CD4-positive, alpha-beta T cell (primary cell): ENCODE measurements around the gene TMEM179. TPM values are rescaled to one million over a fixed set of nuclear protein-coding genes. Genes with fewer than 3 reads are reported as not detected.

Experiments
- ATAC-seq: fragments of 200-7000 bp; cut with Tn5 transposase; one replicate; pipeline ENCODE4 v1.10.0; 2022; ENCODE audit warnings: mild to moderate bottlenecking; ENCODE audit not compliant: poor library complexity
- CTCF ChIA-PET: fragments of 350-600 bp; sonication (Branson Sonifier 250); formaldehyde crosslinking; loops from one replicate; lab custom pipeline; 2021; ENCODE audit warnings: antibody characterized with exemption, inconsistent platforms; lab: Charles Lee
- POLR2A ChIA-PET: fragments of 350-600 bp; sonication (Branson Sonifier 250); formaldehyde crosslinking; loops from one replicate; lab custom pipeline; 2021; ENCODE audit warnings: antibody characterized with exemption, inconsistent platforms; lab: Charles Lee
- DNase-seq, 14 experiments: peaks; one replicate each; pipeline ENCODE4 v3.0.0-alpha.2; 2013 to 2020; ENCODE audit warnings: mixed read lengths in 2 of 14
- H3K27ac ChIP-seq, 2 donors: one replicate each; pipeline versions ENCODE4 v1.5.1 to v1.7.0; 2013; ENCODE audit warnings: low read length in 2 of 2, low read depth in 1 of 2, mild to moderate bottlenecking in 1 of 2
- H3K27me3 ChIP-seq, 2 experiments: 1 replicate in 1 of 2; 2 replicates in 1 of 2; pipeline versions ENCODE4 v1.6.1 to v1.7.0; 2013; ENCODE audit warnings: low read length in 2 of 2, control low read depth in 1 of 2, mild to moderate bottlenecking in 1 of 2, moderate library complexity in 1 of 2; ENCODE audit not compliant: insufficient read depth in 2 of 2, control insufficient read depth in 1 of 2
- H3K36me3 ChIP-seq: one replicate; pipeline ENCODE4 v1.6.1; 2013; ENCODE audit warnings: low read length, control low read depth; ENCODE audit not compliant: insufficient read depth
- H3K4me1 ChIP-seq: one replicate; pipeline ENCODE4 v1.6.1; 2013; ENCODE audit warnings: low read length, control low read depth; ENCODE audit not compliant: insufficient read depth
- H3K4me3 ChIP-seq: one replicate; pipeline ENCODE4 v1.5.1; 2013; ENCODE audit warnings: mild to moderate bottlenecking, low read length, moderate library complexity
- H3K9me3 ChIP-seq, 2 experiments: 1 replicate in 1 of 2; 2 replicates in 1 of 2; pipeline versions ENCODE4 v1.6.1 to v1.7.0; 2013; ENCODE audit warnings: low read length in 2 of 2, mild to moderate bottlenecking in 2 of 2, control low read depth in 1 of 2, moderate library complexity in 1 of 2; ENCODE audit not compliant: control insufficient read depth in 1 of 2, insufficient read depth in 1 of 2
- H3K27ac Mint-ChIP-seq: one replicate; pipeline ENCODE4 v1.8.0; 2020; ENCODE audit warnings: mixed read lengths
- H3K27me3 Mint-ChIP-seq: one replicate; pipeline ENCODE4 v1.8.0; 2021; ENCODE audit warnings: mixed read lengths
- H3K36me3 Mint-ChIP-seq: one replicate; pipeline ENCODE4 v1.8.0; 2021; ENCODE audit warnings: low read depth, mixed read lengths
- H3K4me1 Mint-ChIP-seq: one replicate; pipeline ENCODE4 v1.8.0; 2021; ENCODE audit warnings: low read depth, mixed read lengths
- H3K4me3 Mint-ChIP-seq: one replicate; pipeline ENCODE4 v1.8.0; 2020; ENCODE audit warnings: mild to moderate bottlenecking, mixed read lengths
- H3K9me3 Mint-ChIP-seq: one replicate; pipeline ENCODE4 v1.8.0; 2020; ENCODE audit warnings: mixed read lengths
- intact Hi-C, 2 experiments: fragments of 100-400 bp; cut with DNase I in 1 of 2; cut with micrococcal nuclease in 1 of 2; formaldehyde crosslinking; loops; one replicate each; pipeline versions ENCODE4 v1.15.1 to v1.9.0; 2023 to 2025; cut with DNase I, micrococcal nuclease
- total RNA-seq, 174 experiments: library from RNA in 2 of 174; stranded (reverse) in 2 of 174; gene quantifications; one replicate each; pipeline ENCODE4 v1.2.3 and lab custom pipeline; 2021 to 2026
- TF ChIP-seq, protein P1 (sequence below): fragments of 200-600 bp; IDR thresholded peaks from one replicate; pipeline ENCODE4 v1.8.0; 2022; ENCODE audit warnings: antibody characterized with exemption, mild to moderate bottlenecking

Gene TMEM179
- total RNA-seq, 2 experiments from 2014 or later = not detected

DNA sequence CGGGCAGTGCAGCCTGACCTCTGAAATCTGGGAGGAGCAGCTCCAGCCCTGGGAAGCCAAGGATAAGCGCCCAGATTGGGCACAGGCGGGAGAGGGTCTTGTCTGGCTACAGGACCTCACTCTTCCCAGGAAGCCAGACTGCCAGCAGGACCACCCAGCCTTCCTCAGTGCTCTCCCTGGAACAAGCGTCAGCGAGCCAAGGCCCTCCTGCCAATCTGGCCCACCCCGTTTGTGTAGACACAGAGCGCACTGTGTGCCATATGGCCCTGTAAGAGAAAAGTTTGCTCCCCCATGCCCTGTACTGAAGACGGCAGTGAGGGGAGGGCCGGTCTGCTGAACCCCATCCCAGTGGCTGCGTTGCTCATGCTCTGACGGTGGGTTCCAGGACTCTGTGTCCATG, 26.3 kb downstream of the TMEM179 start:
- ChIA-PET CTCF (no interaction called here), POLR2A (no interaction called here)
- Mint-ChIP-seq H3K36me3 (no peaks in the 10 kb centered on the region), H3K9me3 (no peaks in the 10 kb centered on the region), H3K27me3 (peaks cover 4% of the 10 kb centered on the region), H3K4me3 (no peak overlapping the region), H3K27ac (no peak overlapping the region), H3K4me1 (no peaks in the 10 kb centered on the region)
- H3K4me1 ChIP-seq = no peaks in the 10 kb centered on the region
- H3K36me3 ChIP-seq = no peaks in the 10 kb centered on the region
- DNase-seq (no peak), ATAC-seq (no peak)
- peaks cover 5% of the 10 kb centered on the region in 2 experiments for H3K27me3 ChIP-seq
- TF ChIP-seq, protein P1, sequence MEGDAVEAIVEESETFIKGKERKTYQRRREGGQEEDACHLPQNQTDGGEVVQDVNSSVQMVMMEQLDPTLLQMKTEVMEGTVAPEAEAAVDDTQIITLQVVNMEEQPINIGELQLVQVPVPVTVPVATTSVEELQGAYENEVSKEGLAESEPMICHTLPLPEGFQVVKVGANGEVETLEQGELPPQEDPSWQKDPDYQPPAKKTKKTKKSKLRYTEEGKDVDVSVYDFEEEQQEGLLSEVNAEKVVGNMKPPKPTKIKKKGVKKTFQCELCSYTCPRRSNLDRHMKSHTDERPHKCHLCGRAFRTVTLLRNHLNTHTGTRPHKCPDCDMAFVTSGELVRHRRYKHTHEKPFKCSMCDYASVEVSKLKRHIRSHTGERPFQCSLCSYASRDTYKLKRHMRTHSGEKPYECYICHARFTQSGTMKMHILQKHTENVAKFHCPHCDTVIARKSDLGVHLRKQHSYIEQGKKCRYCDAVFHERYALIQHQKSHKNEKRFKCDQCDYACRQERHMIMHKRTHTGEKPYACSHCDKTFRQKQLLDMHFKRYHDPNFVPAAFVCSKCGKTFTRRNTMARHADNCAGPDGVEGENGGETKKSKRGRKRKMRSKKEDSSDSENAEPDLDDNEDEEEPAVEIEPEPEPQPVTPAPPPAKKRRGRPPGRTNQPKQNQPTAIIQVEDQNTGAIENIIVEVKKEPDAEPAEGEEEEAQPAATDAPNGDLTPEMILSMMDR = no peak
- H3K4me3 ChIP-seq = no peak overlapping the region
- H3K27ac ChIP-seq = no peak overlapping the region
- peaks cover 0 to 7% of the 10 kb centered on the region in 2 experiments for H3K9me3 ChIP-seq
- intact Hi-C loops = no loop called here

DNA sequence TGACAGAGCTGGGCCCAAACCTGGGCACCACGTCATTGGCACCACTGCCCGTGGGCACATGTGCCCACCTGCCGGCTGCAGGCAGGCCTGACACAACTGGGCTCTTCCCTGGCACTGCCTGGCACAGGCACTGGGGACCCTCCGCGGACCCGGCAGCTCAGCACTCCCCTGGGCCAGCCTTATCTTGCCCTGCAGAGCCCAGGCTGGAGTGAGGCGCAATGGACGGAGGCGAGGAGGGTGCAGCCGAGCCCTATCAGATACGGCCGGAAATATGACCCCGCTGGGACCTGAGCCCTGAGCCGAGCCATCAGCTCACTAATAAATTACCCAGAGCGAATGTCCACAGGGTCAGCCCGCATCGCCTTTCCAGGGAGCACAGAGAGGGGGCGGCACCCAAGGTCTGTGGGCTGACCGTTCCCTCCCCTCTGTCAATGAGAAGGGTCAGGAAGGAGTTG, 26.7 kb downstream of the TMEM179 start:
- peaks cover 5% of the 10 kb centered on the region in 2 experiments for H3K27me3 ChIP-seq
- Mint-ChIP-seq H3K4me3 (no peak overlapping the region), H3K9me3 (no peaks in the 10 kb centered on the region), H3K4me1 (no peaks in the 10 kb centered on the region), H3K27me3 (peaks cover 4% of the 10 kb centered on the region), H3K27ac (no peak overlapping the region), H3K36me3 (no peaks in the 10 kb centered on the region)
- TF ChIP-seq, protein P1 = no peak
- intact Hi-C loops = no loop called here
- no peak overlapping the region for H3K4me3 ChIP-seq
- H3K4me1 ChIP-seq = no peaks in the 10 kb centered on the region
- H3K27ac ChIP-seq = no peak overlapping the region
- POLR2A ChIA-PET = no interaction called here
- H3K36me3 ChIP-seq = no peaks in the 10 kb centered on the region
- CTCF ChIA-PET = no interaction called here
- ATAC-seq = no peak
- peaks cover 0 to 7% of the 10 kb centered on the region in 2 experiments for H3K9me3 ChIP-seq
- DNase-seq = no peak

DNA sequence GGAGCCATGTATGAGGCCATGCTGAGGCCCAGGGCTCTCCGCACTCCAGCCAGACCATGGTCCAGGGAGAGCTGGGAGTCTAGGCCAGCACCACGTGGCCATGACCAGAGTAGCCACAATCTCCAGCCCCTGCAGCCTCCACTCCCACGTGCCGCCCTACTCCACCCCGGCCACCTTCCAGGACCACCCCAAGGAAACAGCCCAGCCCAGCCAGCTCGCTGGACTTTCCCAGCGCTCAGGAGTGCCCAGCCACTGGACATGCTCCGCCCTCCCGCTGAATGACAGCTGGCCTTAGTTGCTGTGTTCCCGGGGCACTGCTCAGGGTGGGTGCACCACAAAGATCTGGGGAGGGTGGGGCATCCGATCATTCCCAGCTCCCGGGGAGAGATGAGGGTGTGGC, 27.1 kb downstream of the TMEM179 start:
- TF ChIP-seq, protein P1 = no peak
- Histone ChIP-seq H3K27me3 (peaks cover 5% of the 10 kb centered on the region in 2 experiments), H3K4me3 (no peak overlapping the region), H3K27ac (no peak overlapping the region), H3K4me1 (no peaks in the 10 kb centered on the region), H3K36me3 (no peaks in the 10 kb centered on the region), H3K9me3 (peaks cover 0 to 7% of the 10 kb centered on the region in 2 experiments)
- ChIA-PET POLR2A (no interaction called here), CTCF (no interaction called here)
- Mint-ChIP-seq H3K27me3 (peaks cover 4% of the 10 kb centered on the region), H3K4me1 (no peaks in the 10 kb centered on the region), H3K27ac (no peak overlapping the region), H3K9me3 (no peaks in the 10 kb centered on the region), H3K36me3 (no peaks in the 10 kb centered on the region), H3K4me3 (no peak overlapping the region)
- DNase-seq = no peak
- no peak for ATAC-seq
- intact Hi-C loops = no loop called here
